Caco-2 (cell line): ENCODE data around the gene RIN3. TPM values are rescaled to one million over a fixed set of nuclear protein-coding genes. Genes with fewer than 3 reads are reported as not detected.
A peak's percentile ranks its signal among the peaks of the same experiment; 100 is the strongest.

Source experiments
- BruUV-seq: library from RNA; stranded (reverse); fragments of 400-500 nt; replicated peaks from 2 replicates; lab custom pipeline; 2021; lab: Mats Ljungman, UMichigan
- CTCF ChIA-PET: fragments of 300-600 bp; sonication (Branson Sonifier 250); formaldehyde crosslinking; loops from one replicate; lab custom pipeline; 2022; ENCODE audit warnings: antibody characterized with exemption; lab: Charles Lee
- POLR2A ChIA-PET: fragments of 300-600 bp; sonication (Branson Sonifier 250); formaldehyde crosslinking; loops from one replicate; lab custom pipeline; 2022; ENCODE audit warnings: antibody characterized with exemption; lab: Charles Lee
- DNase-seq, 2 experiments: peaks; one replicate each; pipeline versions ENCODE4 v3.0.0 to v3.0.0-alpha.2; 2020 to 2022
- H3K27me3 ChIP-seq: replicated peaks from 2 replicates; pipeline ENCODE4 v1.6.0; 2011; ENCODE audit warnings: low read length; ENCODE audit not compliant: control insufficient read depth, insufficient read depth
- H3K36me3 ChIP-seq: 2 replicates; pipeline ENCODE4 v1.5.1; 2011; ENCODE audit warnings: low read length; ENCODE audit not compliant: control insufficient read depth, insufficient read depth
- H3K4me1 ChIP-seq: fragments of 250-450 bp; sonication (Bioruptor Pico); 2 replicates; pipeline ENCODE4 v1.5.1; 2020; ENCODE audit warnings: mild to moderate bottlenecking
- H3K4me3 ChIP-seq: 2 replicates; pipeline ENCODE4 v1.5.1; 2011; ENCODE audit warnings: low read depth, mild to moderate bottlenecking, control low read depth, low read length
- H3K9me3 ChIP-seq: fragments of 250-450 bp; sonication (Bioruptor Pico); 2 replicates; pipeline ENCODE4 v1.5.1; 2020; ENCODE audit warnings: mild to moderate bottlenecking, moderate library complexity
- H3K27ac Mint-ChIP-seq: one replicate; pipeline ENCODE4 v1.8.0; 2022; ENCODE audit warnings: mixed read lengths; ENCODE audit not compliant: unreplicated experiment
- H3K27me3 Mint-ChIP-seq: one replicate; pipeline ENCODE4 v1.8.0; 2022; ENCODE audit warnings: mixed read lengths; ENCODE audit not compliant: insufficient read depth, unreplicated experiment
- H3K36me3 Mint-ChIP-seq: one replicate; pipeline ENCODE4 v1.8.0; 2022; ENCODE audit warnings: mild to moderate bottlenecking, mixed read lengths; ENCODE audit not compliant: insufficient read depth, unreplicated experiment
- H3K4me1 Mint-ChIP-seq: one replicate; pipeline ENCODE4 v1.8.0; 2022; ENCODE audit warnings: low read depth, mixed read lengths; ENCODE audit not compliant: unreplicated experiment
- H3K4me3 Mint-ChIP-seq: one replicate; pipeline ENCODE4 v1.8.0; 2022; ENCODE audit warnings: mild to moderate bottlenecking, moderate library complexity, mixed read lengths; ENCODE audit not compliant: unreplicated experiment
- H3K9me3 Mint-ChIP-seq: one replicate; pipeline ENCODE4 v1.8.0; 2022; ENCODE audit warnings: mixed read lengths; ENCODE audit not compliant: unreplicated experiment
- CTCF ChIP-seq, 2 experiments: fragments of 200-600 bp in 1 of 2; IDR thresholded peaks; 1 replicate in 1 of 2; 2 replicates in 1 of 2; pipeline versions ENCODE4 v1.5.1 to v1.8.0; 2011 to 2022; ENCODE audit warnings: antibody characterized with exemption in 1 of 2, control low read depth in 1 of 2, inconsistent platforms in 1 of 2, low read depth in 1 of 2, low read length in 1 of 2, mild to moderate bottlenecking in 1 of 2, moderate library complexity in 1 of 2; ENCODE audit not compliant: insufficient read depth in 1 of 2, severe bottlenecking in 1 of 2, unreplicated experiment in 1 of 2
- intact Hi-C: fragments of 100-400 bp; cut with micrococcal nuclease; formaldehyde crosslinking; loops from one replicate; pipeline ENCODE4 v1.10.0; 2022; ENCODE audit not compliant: unreplicated experiment
- total RNA-seq: library from RNA; stranded (reverse); gene quantifications from 2 replicates; pipeline ENCODE4 v1.2.3, GENCODE V29; 2022

Gene RIN3
- total RNA-seq, 1 experiment from 2014 or later: 20.7 TPM

DNA sequence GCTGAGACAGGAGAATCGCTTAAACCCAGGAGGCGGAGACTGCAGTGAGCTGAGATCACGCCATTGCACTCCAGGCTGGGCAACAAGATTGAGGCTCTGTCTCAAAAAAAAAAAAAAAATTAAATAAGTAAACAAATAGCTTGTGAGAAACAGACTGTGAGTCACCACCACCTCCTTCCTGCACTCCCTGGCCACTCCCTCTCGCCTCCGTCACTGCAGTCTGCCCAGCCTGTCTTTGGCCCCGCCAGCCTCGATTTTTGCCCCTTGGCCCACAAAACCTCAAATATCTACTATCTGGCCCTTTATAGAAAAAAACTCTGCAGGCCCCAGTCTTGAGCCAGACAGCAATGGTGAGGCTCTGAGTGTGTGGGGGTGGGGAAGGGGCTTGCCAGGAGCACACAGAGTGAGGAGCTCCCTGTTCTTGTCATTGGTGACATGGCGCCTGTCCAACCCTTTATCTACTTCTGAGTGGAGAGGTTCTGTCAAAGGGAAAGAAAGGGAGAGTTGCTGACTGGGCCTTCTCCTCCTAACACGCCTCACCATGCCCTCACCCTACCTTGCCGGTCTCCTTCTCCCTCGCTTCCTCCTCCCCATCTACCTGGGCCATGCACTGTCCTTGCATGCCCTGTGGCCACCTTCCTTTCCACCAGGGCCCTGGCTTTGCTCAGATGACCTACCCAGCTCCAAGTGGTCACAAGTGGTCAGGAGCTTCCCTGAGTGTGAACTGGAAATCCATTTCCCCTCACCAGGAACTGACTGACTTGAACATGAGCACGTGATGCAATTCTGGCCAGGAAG lies 212.8 kb downstream of the RIN3 start:
- Histone ChIP-seq H3K9me3 (no peaks in the 10 kb centered on the region), H3K27me3 (no peaks in the 10 kb centered on the region), H3K4me1 (peaks cover 38% of the 10 kb centered on the region), H3K36me3 (no peaks in the 10 kb centered on the region), H3K4me3 (no peak overlapping the region)
- Mint-ChIP-seq H3K27me3 (no peaks in the 10 kb centered on the region), H3K9me3 (no peaks in the 10 kb centered on the region), H3K27ac (peak overlapping the region; percentile 91), H3K4me3 (peak overlapping the region; percentile 32), H3K36me3 (peaks cover 36% of the 10 kb centered on the region), H3K4me1 (peaks cover 31% of the 10 kb centered on the region)
- POLR2A ChIA-PET: interaction anchor here (1.0 kb wide), 1 partner anchor 22 kb away, joined by 4 read pairs; the partner anchor contains the start of gene LGMN
- CTCF ChIA-PET: interaction anchor here (0.7 kb wide), 1 partner anchor 58 kb away, joined by 3 read pairs; no protein-coding TSS in a partner anchor
- BruUV-seq: no TSS peak
- TF ChIP-seq CTCF (IDR thresholded peaks at IDR 0.05; ENCODE audit: insufficient read depth in 1 of 2, low read depth in 1 of 2, low read length in 1 of 2, severe bottlenecking in 1 of 2, unreplicated experiment in 1 of 2): no peak
- intact Hi-C loops: no loop called here
- DNase-seq: peak; percentile 30 to 53

DNA sequence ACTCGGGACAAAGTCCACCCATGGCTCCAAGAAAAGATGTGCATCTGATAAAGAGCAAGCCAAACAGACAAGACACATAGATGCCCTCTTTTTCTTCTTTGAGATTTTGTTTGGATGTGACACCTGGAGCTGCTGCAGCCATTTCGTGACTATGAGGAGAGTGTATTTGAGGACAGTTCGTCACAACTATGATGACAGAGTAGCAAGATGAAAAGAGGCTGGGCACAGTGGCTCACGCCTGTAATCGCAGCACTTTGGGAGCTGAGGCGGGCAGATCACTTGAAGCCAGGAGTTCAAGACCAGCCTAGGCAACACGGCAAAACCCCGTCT lies 213.3 kb downstream of the RIN3 start:
- TF ChIP-seq CTCF (IDR thresholded peaks at IDR 0.05; ENCODE audit: insufficient read depth in 1 of 2, low read depth in 1 of 2, low read length in 1 of 2, severe bottlenecking in 1 of 2, unreplicated experiment in 1 of 2): no peak
- Mint-ChIP-seq H3K27ac (peak overlapping the region; percentile 91), H3K4me3 (peak overlapping the region; percentile 32), H3K27me3 (no peaks in the 10 kb centered on the region), H3K36me3 (peaks cover 42% of the 10 kb centered on the region), H3K4me1 (peaks cover 25% of the 10 kb centered on the region), H3K9me3 (no peaks in the 10 kb centered on the region)
- Histone ChIP-seq H3K4me1 (peaks cover 38% of the 10 kb centered on the region), H3K4me3 (no peak overlapping the region), H3K27me3 (no peaks in the 10 kb centered on the region), H3K9me3 (no peaks in the 10 kb centered on the region), H3K36me3 (no peaks in the 10 kb centered on the region)
- no peak for DNase-seq
- POLR2A ChIA-PET: interaction anchor here (1.0 kb wide), 1 partner anchor 22 kb away, joined by 4 read pairs; the partner anchor contains the start of gene LGMN
- intact Hi-C loops: no loop called here
- BruUV-seq: no TSS peak
- CTCF ChIA-PET: no interaction called here

DNA sequence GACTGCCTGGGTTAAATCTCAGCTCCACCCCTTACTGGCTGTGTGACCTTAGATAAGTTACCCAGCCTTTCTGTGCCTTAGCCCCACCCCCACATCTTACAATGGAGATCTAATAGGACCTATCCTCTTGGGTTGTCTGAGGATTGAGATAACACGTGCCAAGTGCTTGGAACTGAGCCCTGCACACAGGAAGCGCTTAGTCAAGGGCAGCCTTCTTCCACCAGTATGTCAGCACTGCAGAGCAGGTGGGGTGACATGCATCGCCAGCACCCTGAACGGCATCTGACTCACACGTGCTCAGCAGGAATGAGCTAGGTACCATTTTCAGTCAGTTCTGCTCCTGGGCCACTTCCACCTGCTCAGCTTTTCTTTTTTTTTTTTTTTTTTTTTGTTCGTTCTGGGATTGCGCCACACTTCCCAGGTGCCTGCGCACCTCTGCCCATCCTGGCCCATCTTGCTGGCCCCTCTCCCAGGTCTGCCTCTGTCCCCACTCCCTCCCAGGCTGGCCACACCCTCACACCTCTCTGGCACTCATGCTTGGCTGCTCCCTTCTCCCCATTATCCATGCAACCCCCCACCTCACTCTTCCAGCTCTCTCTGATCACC lies 215.3 kb downstream of the RIN3 start:
- ChIA-PET POLR2A (no interaction called here), CTCF (no interaction called here)
- DNase-seq: no peak
- no peak overlapping the region for H3K4me3 Mint-ChIP-seq
- no peaks in the 10 kb centered on the region; the same call in 1 of the 2 replicates for H3K36me3 ChIP-seq
- H3K4me1 Mint-ChIP-seq: peaks cover 25% of the 10 kb centered on the region
- H3K4me1 ChIP-seq: peaks cover 36% of the 10 kb centered on the region
- H3K36me3 Mint-ChIP-seq: peaks cover 35% of the 10 kb centered on the region
- no TSS peak for BruUV-seq
- intact Hi-C loops: no loop called here
- H3K27me3 ChIP-seq: no peaks in the 10 kb centered on the region
- no peak overlapping the region for H3K27ac Mint-ChIP-seq
- no peaks in the 10 kb centered on the region for H3K27me3 Mint-ChIP-seq
- no peak for TF ChIP-seq CTCF (IDR thresholded peaks at IDR 0.05; ENCODE audit: insufficient read depth in 1 of 2, low read depth in 1 of 2, low read length in 1 of 2, severe bottlenecking in 1 of 2, unreplicated experiment in 1 of 2)
- H3K4me3 ChIP-seq: no peak overlapping the region
- no peaks in the 10 kb centered on the region for H3K9me3 Mint-ChIP-seq
- no peaks in the 10 kb centered on the region for H3K9me3 ChIP-seq
